ENCODE results near the gene EDEM3.

Gene EDEM3

GRCh38 chr1:184754476-184755225, at the start of gene EDEM3:
Gene EDEM3, minus strand, starts transcription at chr1:184754858. Its CDS starts 212 bp downstream, at chr1:184754646.
- peak within 1 kb of the TSS; percentile 92 to 99 (median 96) for H3K4me3 ChIP-seq (ENCODE audit: low read depth in 1 of 5, low read length in 5 of 5)
- no peaks in the 10 kb centered on the region for H3K36me3 ChIP-seq (ENCODE audit: control insufficient read depth in 5 of 5, insufficient read depth in 5 of 5, low read length in 5 of 5)
- no peaks in the 10 kb centered on the region for H3K9me3 ChIP-seq (ENCODE audit: control insufficient read depth in 5 of 5, low read length in 5 of 5)
- H3K27ac ChIP-seq (ENCODE audit: low read depth, low read length): peak within 1 kb of the TSS; percentile 94
- no peaks in the 10 kb centered on the region for H3K27me3 ChIP-seq (ENCODE audit: control insufficient read depth in 5 of 5, insufficient read depth in 4 of 5, low read length in 5 of 5)
- H3K9ac ChIP-seq (ENCODE audit: low read length in 5 of 5): peak within 1 kb of the TSS; percentile 51 to 95 (median 92)
- peaks cover 0 to 31% (median 25%) of the 10 kb centered on the region in 5 donors for H3K4me1 ChIP-seq (ENCODE audit: control insufficient read depth in 5 of 5, insufficient read depth in 5 of 5, low read length in 5 of 5)

GRCh38 chr1:184804220-184804619, 49.6 kb upstream of the EDEM3 start:
- no peak overlapping the region for H3K9ac ChIP-seq (ENCODE audit: low read length in 5 of 5)
- H3K27me3 ChIP-seq (ENCODE audit: control insufficient read depth in 5 of 5, insufficient read depth in 4 of 5, low read length in 5 of 5): no peaks in the 10 kb centered on the region
- H3K9me3 ChIP-seq (ENCODE audit: control insufficient read depth in 5 of 5, low read length in 5 of 5): no peaks in the 10 kb centered on the region
- H3K4me3 ChIP-seq (ENCODE audit: low read depth in 1 of 5, low read length in 5 of 5): no peak overlapping the region
- no peak overlapping the region for H3K27ac ChIP-seq (ENCODE audit: low read depth, low read length)
- H3K4me1 ChIP-seq (ENCODE audit: control insufficient read depth in 5 of 5, insufficient read depth in 5 of 5, low read length in 5 of 5): peaks cover 0 to 14% (median 12%) of the 10 kb centered on the region in 5 donors
- peaks cover 0 to 6% (median 3%) of the 10 kb centered on the region in 5 donors for H3K36me3 ChIP-seq (ENCODE audit: control insufficient read depth in 5 of 5, insufficient read depth in 5 of 5, low read length in 5 of 5)

- H3K36me3 ChIP-seq (ENCODE audit: control insufficient read depth in 5 of 5, insufficient read depth in 5 of 5, low read length in 5 of 5): peaks cover 0 to 5% (median 3%) of the 10 kb centered on the region in 5 donors
- H3K27ac ChIP-seq (ENCODE audit: low read depth, low read length): no peak overlapping the region
- H3K9me3 ChIP-seq (ENCODE audit: control insufficient read depth in 5 of 5, low read length in 5 of 5): no peaks in the 10 kb centered on the region
- H3K27me3 ChIP-seq (ENCODE audit: control insufficient read depth in 5 of 5, insufficient read depth in 4 of 5, low read length in 5 of 5): no peaks in the 10 kb centered on the region
- H3K9ac ChIP-seq (ENCODE audit: low read length in 5 of 5): no peak overlapping the region
- H3K4me1 ChIP-seq (ENCODE audit: control insufficient read depth in 5 of 5, insufficient read depth in 5 of 5, low read length in 5 of 5): peaks cover 0 to 14% (median 12%) of the 10 kb centered on the region in 5 donors
- no peak overlapping the region for H3K4me3 ChIP-seq (ENCODE audit: low read depth in 1 of 5, low read length in 5 of 5)
Measured at GRCh38 chr1:184803180-184803492, 48.5 kb upstream of the EDEM3 start.

- Histone ChIP-seq H3K4me3 (ENCODE audit: low read depth in 1 of 5, low read length in 5 of 5) (no peak overlapping the region), H3K27ac (ENCODE audit: low read depth, low read length) (no peak overlapping the region), H3K4me1 (ENCODE audit: control insufficient read depth in 5 of 5, insufficient read depth in 5 of 5, low read length in 5 of 5) (peaks cover 0 to 14% (median 12%) of the 10 kb centered on the region in 5 donors), H3K36me3 (ENCODE audit: control insufficient read depth in 5 of 5, insufficient read depth in 5 of 5, low read length in 5 of 5) (peaks cover 0 to 5% (median under 1%) of the 10 kb centered on the region in 5 donors), H3K9me3 (ENCODE audit: control insufficient read depth in 5 of 5, low read length in 5 of 5) (no peaks in the 10 kb centered on the region), H3K9ac (ENCODE audit: low read length in 5 of 5) (no peak overlapping the region), H3K27me3 (ENCODE audit: control insufficient read depth in 5 of 5, insufficient read depth in 4 of 5, low read length in 5 of 5) (no peaks in the 10 kb centered on the region)
Measured at GRCh38 chr1:184802354-184803179, 47.9 kb upstream of the EDEM3 start.

- H3K27me3 ChIP-seq (ENCODE audit: control insufficient read depth in 5 of 5, insufficient read depth in 4 of 5, low read length in 5 of 5): no peaks in the 10 kb centered on the region
- no peak overlapping the region for H3K9ac ChIP-seq (ENCODE audit: low read length in 5 of 5)
- peaks cover 0 to 14% (median 12%) of the 10 kb centered on the region in 5 donors for H3K4me1 ChIP-seq (ENCODE audit: control insufficient read depth in 5 of 5, insufficient read depth in 5 of 5, low read length in 5 of 5)
- peaks cover 0 to 5% (median 0%) of the 10 kb centered on the region in 5 donors for H3K36me3 ChIP-seq (ENCODE audit: control insufficient read depth in 5 of 5, insufficient read depth in 5 of 5, low read length in 5 of 5)
- H3K4me3 ChIP-seq (ENCODE audit: low read depth in 1 of 5, low read length in 5 of 5): no peak overlapping the region
- no peak overlapping the region for H3K27ac ChIP-seq (ENCODE audit: low read depth, low read length)
- no peaks in the 10 kb centered on the region for H3K9me3 ChIP-seq (ENCODE audit: control insufficient read depth in 5 of 5, low read length in 5 of 5)
Measured at GRCh38 chr1:184801503-184801902, 46.8 kb upstream of the EDEM3 start.

GRCh38 chr1:184800876-184801275, 46.2 kb upstream of the EDEM3 start:
- H3K9me3 ChIP-seq (ENCODE audit: control insufficient read depth in 5 of 5, low read length in 5 of 5): no peaks in the 10 kb centered on the region
- H3K27ac ChIP-seq (ENCODE audit: low read depth, low read length): no peak overlapping the region

GRCh38 chr1:184793967-184794366, 39.3 kb upstream of the EDEM3 start:
- Histone ChIP-seq H3K4me1 (ENCODE audit: control insufficient read depth in 5 of 5, insufficient read depth in 5 of 5, low read length in 5 of 5) (peaks cover 3 to 40% (median 31%) of the 10 kb centered on the region in 5 donors), H3K27me3 (ENCODE audit: control insufficient read depth in 5 of 5, insufficient read depth in 4 of 5, low read length in 5 of 5) (no peaks in the 10 kb centered on the region), H3K9ac (ENCODE audit: low read length in 5 of 5) (no peak overlapping the region), H3K36me3 (ENCODE audit: control insufficient read depth in 5 of 5, insufficient read depth in 5 of 5, low read length in 5 of 5) (peaks cover 0 to 8% (median 3%) of the 10 kb centered on the region in 5 donors), H3K27ac (ENCODE audit: low read depth, low read length) (no peak overlapping the region), H3K4me3 (ENCODE audit: low read depth in 1 of 5, low read length in 5 of 5) (no peak overlapping the region), H3K9me3 (ENCODE audit: control insufficient read depth in 5 of 5, low read length in 5 of 5) (no peaks in the 10 kb centered on the region)

More at GRCh38 chr1:184800876-184801275, 46.2 kb upstream of the EDEM3 start:
- peaks cover 0 to 6% (median 3%) of the 10 kb centered on the region in 5 donors for H3K36me3 ChIP-seq (ENCODE audit: control insufficient read depth in 5 of 5, insufficient read depth in 5 of 5, low read length in 5 of 5)
- no peak overlapping the region for H3K4me3 ChIP-seq (ENCODE audit: low read depth in 1 of 5, low read length in 5 of 5)
- peaks cover 0 to 11% (median 7%) of the 10 kb centered on the region in 5 donors for H3K4me1 ChIP-seq (ENCODE audit: control insufficient read depth in 5 of 5, insufficient read depth in 5 of 5, low read length in 5 of 5)
- no peaks in the 10 kb centered on the region for H3K27me3 ChIP-seq (ENCODE audit: control insufficient read depth in 5 of 5, insufficient read depth in 4 of 5, low read length in 5 of 5)
- no peak overlapping the region for H3K9ac ChIP-seq (ENCODE audit: low read length in 5 of 5)

GRCh38 chr1:184792450-184792969, 37.9 kb upstream of the EDEM3 start:
- Histone ChIP-seq H3K27me3 (ENCODE audit: control insufficient read depth in 5 of 5, insufficient read depth in 4 of 5, low read length in 5 of 5) (no peaks in the 10 kb centered on the region), H3K36me3 (ENCODE audit: control insufficient read depth in 5 of 5, insufficient read depth in 5 of 5, low read length in 5 of 5) (peaks cover 0 to 8% (median 2%) of the 10 kb centered on the region in 5 donors), H3K9me3 (ENCODE audit: control insufficient read depth in 5 of 5, low read length in 5 of 5) (no peaks in the 10 kb centered on the region), H3K4me3 (ENCODE audit: low read depth in 1 of 5, low read length in 5 of 5) (peak overlapping the region in 2 of 5 donors; percentile 12), H3K27ac (ENCODE audit: low read depth, low read length) (peak overlapping the region; percentile 88), H3K4me1 (ENCODE audit: control insufficient read depth in 5 of 5, insufficient read depth in 5 of 5, low read length in 5 of 5) (peaks cover 2 to 42% (median 33%) of the 10 kb centered on the region in 5 donors), H3K9ac (ENCODE audit: low read length in 5 of 5) (peak overlapping the region in 3 of 5 donors; percentile 0 to 53 (median 25))

- Histone ChIP-seq H3K27ac (ENCODE audit: low read depth, low read length) (peak overlapping the region; percentile 88), H3K9ac (ENCODE audit: low read length in 5 of 5) (no peak overlapping the region), H3K4me1 (ENCODE audit: control insufficient read depth in 5 of 5, insufficient read depth in 5 of 5, low read length in 5 of 5) (peaks cover 2 to 42% (median 33%) of the 10 kb centered on the region in 5 donors), H3K9me3 (ENCODE audit: control insufficient read depth in 5 of 5, low read length in 5 of 5) (no peaks in the 10 kb centered on the region), H3K36me3 (ENCODE audit: control insufficient read depth in 5 of 5, insufficient read depth in 5 of 5, low read length in 5 of 5) (peaks cover 0 to 8% (median 2%) of the 10 kb centered on the region in 5 donors), H3K4me3 (ENCODE audit: low read depth in 1 of 5, low read length in 5 of 5) (no peak overlapping the region), H3K27me3 (ENCODE audit: control insufficient read depth in 5 of 5, insufficient read depth in 4 of 5, low read length in 5 of 5) (no peaks in the 10 kb centered on the region)
Measured at GRCh38 chr1:184791550-184791900, 36.9 kb upstream of the EDEM3 start.
